Stimulated activated CD8-positive, alpha-beta memory T cell treated with anti-CD3 and anti-CD28 coated beads, Interleukin-15, amount 100 ng/mL, for 48 hours (primary cell): ENCODE data around the gene VWA1.
"Not testable (repeated sequence)": the region's sequence is repeated elsewhere in the genome, so short reads cannot be mapped to it uniquely, and the experiment has no call there.

Experiments
- DNase-seq, 2 donors: peaks; one replicate each; pipeline ENCODE4 v3.0.0-alpha.2; 2020; ENCODE audit warnings: low read depth in 2 of 2

The VWA1 gene

DNA sequence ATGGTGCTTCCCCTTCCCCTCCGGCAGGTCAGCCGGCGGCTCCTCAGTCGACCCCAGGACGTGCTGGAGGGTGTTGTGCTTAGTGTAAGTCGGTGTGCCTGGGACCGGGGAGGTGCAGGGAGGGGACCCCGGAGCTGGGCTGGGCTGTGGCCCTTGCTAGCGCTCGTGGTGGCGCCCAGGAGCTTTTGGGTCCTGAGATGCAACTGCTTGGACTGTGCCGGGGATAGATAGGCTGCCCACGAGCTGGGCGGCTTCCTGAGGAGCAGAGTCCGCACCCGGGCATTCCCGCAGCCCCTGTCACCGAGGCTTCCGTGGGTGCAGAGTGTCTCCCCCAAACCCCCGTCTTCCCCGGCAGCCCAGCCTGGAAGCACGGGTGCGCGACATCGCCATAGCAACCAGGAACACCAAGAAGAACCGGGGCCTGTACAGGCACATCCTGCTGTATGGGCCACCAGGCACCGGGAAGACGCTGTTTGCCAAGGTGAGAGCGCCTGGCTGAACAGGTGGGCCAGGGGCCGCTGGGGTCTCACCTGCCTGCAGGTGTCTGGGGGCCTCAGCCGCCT is 50.3 kb downstream of the VWA1 start:
- not testable (repeated sequence) for DNase-seq

DNA sequence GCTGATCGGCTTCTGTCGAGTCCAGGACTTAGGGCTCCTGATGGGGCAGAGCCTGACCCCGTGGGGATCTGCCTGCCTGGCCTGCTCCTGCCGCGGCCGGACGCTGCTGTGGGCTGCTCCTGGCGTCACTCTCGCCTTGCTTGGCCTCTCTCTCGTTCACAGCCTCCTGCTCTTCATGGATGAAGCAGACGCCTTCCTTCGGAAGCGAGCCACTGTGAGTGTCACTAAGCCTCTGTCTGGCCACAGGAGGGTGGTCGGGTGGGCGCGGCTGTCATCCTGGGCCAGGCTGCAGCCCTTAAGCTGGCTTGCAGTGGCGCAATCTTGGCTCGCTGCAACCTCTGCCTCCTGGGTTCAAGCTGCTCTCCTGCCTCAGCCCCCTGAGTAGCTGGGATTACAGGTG is 52.2 kb downstream of the VWA1 start:
- no peak for DNase-seq

DNA sequence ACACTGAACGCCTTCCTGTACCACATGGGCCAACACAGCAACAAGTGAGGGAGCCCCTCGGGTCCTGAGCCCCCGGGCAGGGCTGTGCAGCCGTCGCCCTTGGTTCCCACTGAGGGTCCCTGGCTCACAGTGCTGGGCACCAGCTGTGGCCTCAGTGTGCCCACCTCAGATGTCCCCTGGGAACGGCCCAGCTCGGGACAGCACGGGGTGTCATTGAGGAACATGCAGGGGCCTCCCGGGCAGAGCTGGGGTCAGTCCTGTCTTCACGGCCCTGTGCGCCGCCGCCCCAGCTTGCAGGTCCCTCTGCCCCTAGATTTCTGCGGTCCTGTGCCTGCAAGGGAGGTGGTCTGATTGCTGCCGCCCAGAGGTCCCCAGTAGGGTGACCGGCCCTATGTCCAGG is 53.7 kb downstream of the VWA1 start:
- no peak for DNase-seq

GRCh38 chr1:1489861-1490260 is 54.4 kb downstream of the VWA1 start:
- DNase-seq = no peak

DNA sequence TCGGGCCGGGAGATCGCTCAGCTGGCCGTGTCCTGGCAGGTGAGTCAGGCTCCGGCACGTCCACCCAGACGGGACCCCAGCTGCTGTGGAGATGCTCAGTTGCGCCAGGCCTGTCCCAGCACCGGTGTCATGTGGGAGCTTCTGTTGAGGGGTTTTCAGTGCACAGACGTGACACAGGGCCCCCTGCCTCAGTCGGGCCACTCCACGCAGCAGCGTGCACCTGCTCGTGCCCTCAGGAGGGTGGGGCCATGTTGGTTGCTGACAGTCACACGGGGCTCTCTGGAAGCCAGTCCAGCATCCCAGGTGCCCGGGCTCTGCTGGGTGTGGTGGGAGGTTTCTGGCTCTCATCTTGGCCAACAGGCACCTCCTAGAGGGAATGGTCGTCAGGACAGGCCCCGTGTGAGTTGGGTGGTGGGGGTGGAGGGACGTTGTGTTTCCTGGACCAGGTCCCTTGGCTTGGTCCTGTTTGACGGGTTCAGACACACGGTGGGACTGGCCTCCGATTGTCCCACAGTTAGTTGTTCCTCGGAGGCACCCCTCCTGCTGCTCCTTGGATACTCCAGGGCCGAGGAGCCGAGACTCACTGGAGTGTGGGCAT is 55.2 kb downstream of the VWA1 start:
- no peak for DNase-seq

DNA sequence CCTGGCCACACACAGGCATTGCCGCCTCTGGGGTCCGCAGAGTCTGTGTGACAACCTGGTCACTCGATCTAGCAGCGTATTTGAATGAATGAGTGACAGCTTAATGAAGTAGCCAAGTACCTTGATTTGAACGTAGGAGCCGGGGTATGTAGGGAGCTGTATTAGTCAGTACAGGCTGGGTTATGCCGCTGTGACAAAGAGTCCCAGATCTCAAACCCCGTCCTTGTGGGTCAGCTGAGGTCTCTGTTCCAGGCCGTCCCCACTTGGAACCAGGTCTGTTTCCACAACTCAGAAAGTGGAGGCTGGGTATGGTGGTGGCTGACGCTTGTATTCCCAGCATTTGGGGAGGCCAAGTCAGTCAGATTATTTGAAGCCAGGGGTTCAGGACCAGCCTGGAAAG is 56.1 kb downstream of the VWA1 start:
- no peak for DNase-seq
